Upper lobe of left lung (tissue), 4 donors: ENCODE results near the gene PAMR1.

Source experiments
- POLR2A ChIP-seq, 4 donors: fragments of 450-650 bp; IDR thresholded peaks; one replicate each; pipeline ENCODE4 v1.5.1; 2016 to 2017; ENCODE audit warnings: antibody characterized with exemption in 4 of 4, mild to moderate bottlenecking in 2 of 4
- TF ChIP-seq, protein P1 (sequence below), 6 experiments: fragments of 450-650 bp in 4 of 6; fragments of 200-600 bp in 2 of 6; sonication (generic) in 2 of 6; IDR thresholded peaks; one replicate each; pipeline ENCODE4 v1.5.1; 2016 to 2019; ENCODE audit warnings: antibody characterized with exemption in 6 of 6

DNA sequence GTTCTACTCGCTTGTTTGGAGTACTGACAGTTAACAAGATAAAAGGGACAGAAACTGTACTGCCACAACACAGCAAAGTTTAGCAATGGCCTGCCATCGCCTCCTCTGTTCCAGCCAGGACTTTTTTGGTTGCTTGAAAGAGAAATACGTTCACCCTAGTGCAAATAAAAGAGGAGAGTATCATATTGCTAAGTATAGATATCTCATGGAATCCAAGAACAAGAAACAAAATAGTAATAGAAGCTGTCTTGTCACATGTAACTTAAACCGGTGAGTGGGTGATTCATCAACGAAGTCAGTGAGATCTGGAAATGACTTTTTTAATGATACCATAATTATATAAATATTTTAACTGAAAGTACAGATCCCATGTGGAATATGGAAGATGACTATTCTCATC is 141.5 kb downstream of the PAMR1 start:
- TF ChIP-seq, protein P1, sequence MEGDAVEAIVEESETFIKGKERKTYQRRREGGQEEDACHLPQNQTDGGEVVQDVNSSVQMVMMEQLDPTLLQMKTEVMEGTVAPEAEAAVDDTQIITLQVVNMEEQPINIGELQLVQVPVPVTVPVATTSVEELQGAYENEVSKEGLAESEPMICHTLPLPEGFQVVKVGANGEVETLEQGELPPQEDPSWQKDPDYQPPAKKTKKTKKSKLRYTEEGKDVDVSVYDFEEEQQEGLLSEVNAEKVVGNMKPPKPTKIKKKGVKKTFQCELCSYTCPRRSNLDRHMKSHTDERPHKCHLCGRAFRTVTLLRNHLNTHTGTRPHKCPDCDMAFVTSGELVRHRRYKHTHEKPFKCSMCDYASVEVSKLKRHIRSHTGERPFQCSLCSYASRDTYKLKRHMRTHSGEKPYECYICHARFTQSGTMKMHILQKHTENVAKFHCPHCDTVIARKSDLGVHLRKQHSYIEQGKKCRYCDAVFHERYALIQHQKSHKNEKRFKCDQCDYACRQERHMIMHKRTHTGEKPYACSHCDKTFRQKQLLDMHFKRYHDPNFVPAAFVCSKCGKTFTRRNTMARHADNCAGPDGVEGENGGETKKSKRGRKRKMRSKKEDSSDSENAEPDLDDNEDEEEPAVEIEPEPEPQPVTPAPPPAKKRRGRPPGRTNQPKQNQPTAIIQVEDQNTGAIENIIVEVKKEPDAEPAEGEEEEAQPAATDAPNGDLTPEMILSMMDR (IDR thresholded peaks at IDR 0.05) = no peak
- TF ChIP-seq POLR2A (IDR thresholded peaks at IDR 0.05) = no peak
